Mononuclear cell (primary cell): ENCODE data around the gene ENTHD1. TPM values are rescaled to one million over a fixed set of nuclear protein-coding genes. Genes with fewer than 3 reads are reported as not detected.
"Not testable (repeated sequence)": the region's sequence is repeated elsewhere in the genome, so short reads cannot be mapped to it uniquely, and the experiment has no call there.

Experiments used
- H3K27me3 ChIP-seq: 2 replicates; pipeline ENCODE4 v1.6.0; 2011; ENCODE audit warnings: low read length, control low read depth; ENCODE audit not compliant: insufficient read depth
- H3K4me1 ChIP-seq: 2 replicates; pipeline ENCODE4 v1.5.1; 2011; ENCODE audit warnings: mild to moderate bottlenecking, low read length, control low read depth; ENCODE audit not compliant: insufficient read depth
- H3K4me3 ChIP-seq: 2 replicates; pipeline ENCODE4 v1.5.1; 2011; ENCODE audit warnings: mild to moderate bottlenecking, low read length, moderate library complexity
- H3K9me3 ChIP-seq: 2 replicates; pipeline ENCODE4 v1.5.1; 2011; ENCODE audit warnings: low read depth, mild to moderate bottlenecking, control low read depth, low read length
- total RNA-seq: library from RNA; depleted of rRNA; stranded (reverse); fragments of >200 nt; gene quantifications from one replicate; pipeline ENCODE4 v1.2.3, GENCODE V29; 2012

The ENTHD1 gene
- total RNA-seq, 1 donor, result 0.10 TPM

- Histone ChIP-seq H3K27me3 (no peaks in the 10 kb centered on the region), H3K4me3 (no peak overlapping the region), H3K9me3 (peaks cover 5% of the 10 kb centered on the region), H3K4me1 (no peaks in the 10 kb centered on the region)
Measured at GRCh38 chr22:39773503-39773902, 120.1 kb downstream of the ENTHD1 start.

- peaks cover 5% of the 10 kb centered on the region for H3K9me3 ChIP-seq
- no peaks in the 10 kb centered on the region for H3K27me3 ChIP-seq
- H3K4me1 ChIP-seq, result no peaks in the 10 kb centered on the region
- no peak overlapping the region for H3K4me3 ChIP-seq
Measured at GRCh38 chr22:39771486-39771885, 122.1 kb downstream of the ENTHD1 start.

- H3K4me1 ChIP-seq, result no peaks in the 10 kb centered on the region
- no peak overlapping the region for H3K4me3 ChIP-seq
- H3K27me3 ChIP-seq, result no peaks in the 10 kb centered on the region
- no peaks in the 10 kb centered on the region for H3K9me3 ChIP-seq
Measured at GRCh38 chr22:39765661-39766060, 127.9 kb downstream of the ENTHD1 start.

- no peaks in the 10 kb centered on the region for H3K9me3 ChIP-seq
- H3K4me1 ChIP-seq, result no peaks in the 10 kb centered on the region
- H3K27me3 ChIP-seq, result no peaks in the 10 kb centered on the region
- no peak overlapping the region for H3K4me3 ChIP-seq
Measured at GRCh38 chr22:39765046-39765445, 128.5 kb downstream of the ENTHD1 start.

DNA sequence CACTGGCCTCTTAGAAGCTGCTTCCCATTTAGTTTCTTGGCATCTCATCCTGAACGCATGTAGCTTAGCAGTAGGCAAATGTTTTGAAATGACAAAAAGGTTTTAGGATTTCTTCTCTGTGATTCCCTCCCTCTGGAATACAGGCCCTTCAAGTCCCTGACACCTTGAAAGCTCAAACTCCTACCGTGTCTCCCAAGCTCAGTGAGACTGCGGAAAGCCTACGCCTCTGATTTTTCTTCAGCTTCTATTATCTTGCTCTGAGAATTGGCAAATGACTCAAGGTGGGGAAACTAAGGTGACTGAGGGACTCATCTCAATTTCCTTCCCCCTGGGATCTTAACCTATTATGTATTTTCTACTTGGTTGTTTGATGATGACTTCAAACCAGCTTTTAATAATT lies 130.3 kb downstream of the ENTHD1 start:
- no peaks in the 10 kb centered on the region for H3K27me3 ChIP-seq
- H3K4me1 ChIP-seq, result no peaks in the 10 kb centered on the region
- no peaks in the 10 kb centered on the region for H3K9me3 ChIP-seq
- H3K4me3 ChIP-seq, result no peak overlapping the region

GRCh38 chr22:39750759-39751158 lies 142.8 kb downstream of the ENTHD1 start:
- Histone ChIP-seq H3K4me1 (peaks cover 4% of the 10 kb centered on the region), H3K4me3 (no peak overlapping the region), H3K27me3 (peaks cover 3% of the 10 kb centered on the region), H3K9me3 (no peaks in the 10 kb centered on the region)

DNA sequence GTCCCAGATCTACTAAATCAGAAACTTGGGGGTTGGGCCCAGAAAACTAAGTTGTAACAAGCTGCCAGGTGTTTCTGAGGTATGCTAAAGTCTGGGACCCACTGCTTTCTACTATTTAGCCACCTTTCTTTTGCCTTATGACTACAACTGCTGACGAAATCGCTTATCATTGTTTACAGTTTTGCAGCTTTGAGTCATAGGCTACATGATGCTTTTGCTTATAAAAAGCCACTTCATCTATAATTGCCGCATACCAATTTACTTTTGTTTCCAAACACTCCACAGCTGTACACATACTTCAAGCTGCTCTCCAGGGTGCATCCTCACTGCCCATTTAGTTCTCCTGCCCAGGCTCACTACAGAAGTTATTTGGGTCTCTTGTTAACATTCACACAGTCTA lies 144.7 kb downstream of the ENTHD1 start:
- H3K4me3 ChIP-seq, result no peak overlapping the region
- H3K27me3 ChIP-seq, result peaks cover 3% of the 10 kb centered on the region
- no peaks in the 10 kb centered on the region for H3K9me3 ChIP-seq
- H3K4me1 ChIP-seq, result peaks cover 9% of the 10 kb centered on the region

DNA sequence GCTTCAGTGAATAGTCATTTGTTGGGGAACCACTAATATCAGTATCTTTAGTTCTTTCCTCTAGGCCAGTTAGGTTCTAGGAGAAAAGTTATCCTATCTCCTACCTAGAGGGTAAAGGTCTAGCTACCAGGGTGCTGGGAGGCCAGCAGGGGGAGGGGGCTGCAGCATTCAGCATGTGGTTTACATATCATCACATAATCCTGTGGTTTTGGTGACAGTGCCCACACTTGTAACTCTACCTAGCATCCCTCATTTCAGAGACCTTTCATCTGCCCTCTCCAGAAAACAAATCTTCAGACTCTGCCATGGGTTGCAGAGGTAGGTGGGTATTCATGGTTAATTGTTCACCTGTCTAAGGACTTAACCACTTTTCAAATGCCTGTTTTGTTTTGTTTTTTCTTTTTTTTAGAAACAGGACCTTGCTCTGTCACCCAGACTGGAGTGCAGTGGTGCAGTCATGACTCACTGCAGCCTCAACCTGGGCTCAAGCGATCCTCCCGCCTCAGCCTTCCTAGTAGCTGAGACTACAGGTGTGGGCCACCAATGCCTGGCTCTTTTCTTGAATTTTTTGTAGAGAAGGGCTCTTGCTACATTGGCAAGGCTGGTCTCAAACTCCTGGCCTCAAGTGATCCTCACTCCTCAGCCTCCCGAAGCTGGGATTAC lies 146.8 kb downstream of the ENTHD1 start:
- Histone ChIP-seq H3K9me3 (no peaks in the 10 kb centered on the region), H3K27me3 (no peaks in the 10 kb centered on the region), H3K4me1 (peaks cover 9% of the 10 kb centered on the region), H3K4me3 (no peak overlapping the region)

DNA sequence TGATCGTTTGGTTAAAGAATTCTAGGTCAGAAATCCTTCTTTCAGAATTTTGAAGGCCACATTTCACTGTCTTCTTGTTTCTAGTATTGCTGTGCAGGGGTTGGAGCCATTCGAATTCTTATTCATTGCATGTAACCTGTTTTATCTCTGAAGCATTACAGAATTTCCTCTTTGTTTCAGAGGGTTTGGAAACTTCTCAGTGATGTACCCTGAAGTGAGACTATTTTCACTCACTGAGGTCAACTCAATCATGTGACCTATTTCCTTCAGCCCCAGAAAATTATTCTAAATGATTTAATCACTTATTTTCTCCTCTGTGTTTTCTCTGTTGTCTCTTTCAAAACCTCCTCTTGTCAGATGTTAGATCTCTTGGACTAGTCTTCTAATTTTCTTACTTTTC lies 147.8 kb downstream of the ENTHD1 start:
- H3K4me1 ChIP-seq, result peaks cover 9% of the 10 kb centered on the region
- no peaks in the 10 kb centered on the region for H3K27me3 ChIP-seq
- H3K4me3 ChIP-seq, result no peak overlapping the region
- no peaks in the 10 kb centered on the region for H3K9me3 ChIP-seq

GRCh38 chr22:39744353-39744752 lies 149.2 kb downstream of the ENTHD1 start:
- Histone ChIP-seq H3K4me3 (no peak overlapping the region), H3K9me3 (no peaks in the 10 kb centered on the region), H3K4me1 (peaks cover 9% of the 10 kb centered on the region), H3K27me3 (no peaks in the 10 kb centered on the region)

DNA sequence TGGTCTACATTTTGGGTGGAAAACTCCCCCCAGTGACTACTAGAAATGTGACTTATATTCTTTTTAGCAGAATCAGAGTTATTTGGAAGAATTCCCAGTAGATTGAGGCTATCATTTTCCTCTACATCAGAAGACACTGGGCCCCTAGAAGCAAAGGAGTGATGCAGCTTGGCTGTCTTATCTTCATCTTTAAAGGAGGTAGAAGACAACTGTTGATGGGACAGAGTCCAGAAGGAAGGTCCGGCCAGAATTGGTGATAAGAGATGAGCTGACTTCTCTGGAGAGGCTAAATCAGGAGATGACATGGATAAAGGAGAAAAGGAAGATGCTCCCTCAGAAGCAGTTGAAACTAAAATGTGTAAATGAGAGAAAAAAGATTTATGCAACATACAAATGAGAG lies 149.6 kb downstream of the ENTHD1 start:
- Histone ChIP-seq H3K27me3 (no peaks in the 10 kb centered on the region), H3K4me3 (no peak overlapping the region), H3K9me3 (no peaks in the 10 kb centered on the region), H3K4me1 (peaks cover 9% of the 10 kb centered on the region)

DNA sequence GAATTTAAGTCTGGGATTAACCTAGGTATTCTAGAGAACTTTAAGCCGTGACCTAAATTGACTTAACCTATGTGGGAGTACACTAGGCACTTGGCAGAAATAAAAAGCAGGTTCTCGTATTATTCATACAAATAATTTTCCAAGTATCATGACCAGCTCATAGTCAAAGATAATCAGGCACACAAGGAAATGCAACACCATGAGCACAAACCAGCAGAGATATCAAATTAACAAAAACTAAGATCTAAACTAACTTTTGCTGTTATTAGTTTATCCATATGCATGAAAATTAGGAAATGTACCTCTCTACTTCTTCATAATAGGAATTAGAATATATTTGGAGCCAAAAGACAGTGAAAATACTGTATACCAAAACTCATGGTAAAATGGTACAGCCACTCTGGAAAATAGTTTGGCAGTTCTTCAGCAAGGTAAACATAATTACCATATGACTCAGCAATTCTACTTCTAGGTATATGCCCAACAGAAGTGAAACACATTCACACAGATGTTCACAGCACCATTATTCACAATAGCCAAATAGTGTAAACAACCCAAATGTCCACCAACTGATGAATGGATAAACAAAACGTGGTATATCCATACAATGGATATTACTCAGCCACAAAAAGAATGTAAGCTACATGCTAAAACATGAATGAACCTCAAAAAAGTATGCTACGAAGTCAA lies 154.1 kb downstream of the ENTHD1 start:
- H3K4me3 ChIP-seq, result no peak overlapping the region
- no peaks in the 10 kb centered on the region for H3K9me3 ChIP-seq
- H3K4me1 ChIP-seq, result no peaks in the 10 kb centered on the region
- H3K27me3 ChIP-seq, result peaks cover 3% of the 10 kb centered on the region

- Histone ChIP-seq H3K27me3 (peaks cover 3% of the 10 kb centered on the region), H3K4me1 (no peaks in the 10 kb centered on the region), H3K4me3 (no peak overlapping the region), H3K9me3 (no peaks in the 10 kb centered on the region)
Measured at GRCh38 chr22:39738746-39739145, 154.8 kb downstream of the ENTHD1 start.

GRCh38 chr22:39735776-39736175 lies 157.8 kb downstream of the ENTHD1 start:
- peaks cover 3% of the 10 kb centered on the region for H3K27me3 ChIP-seq
- H3K4me3 ChIP-seq, result no peak overlapping the region
- H3K4me1 ChIP-seq, result no peaks in the 10 kb centered on the region

DNA sequence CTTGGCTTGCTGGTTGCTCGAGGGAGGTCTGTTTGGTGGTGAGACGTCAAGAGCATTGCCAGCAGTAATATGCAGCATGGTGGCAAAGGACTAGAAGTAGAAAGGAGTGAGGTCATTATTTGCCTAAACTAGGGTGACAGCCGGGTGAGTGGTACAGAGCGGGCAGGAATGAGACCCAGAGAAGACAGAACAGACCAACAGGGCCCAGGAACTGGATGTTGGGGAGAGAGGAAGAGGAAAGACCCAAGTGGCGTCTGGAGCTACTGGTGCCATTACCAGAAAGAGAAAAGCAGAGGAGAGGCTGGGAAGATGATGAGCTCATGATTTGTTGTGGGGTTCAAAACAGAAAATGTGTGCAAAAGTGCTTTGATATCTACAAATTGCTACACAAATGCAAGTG lies 158.7 kb downstream of the ENTHD1 start:
- Histone ChIP-seq H3K9me3 (no peaks in the 10 kb centered on the region), H3K27me3 (peaks cover 3% of the 10 kb centered on the region), H3K4me1 (no peaks in the 10 kb centered on the region), H3K4me3 (no peak overlapping the region)

More at GRCh38 chr22:39735776-39736175, 157.8 kb downstream of the ENTHD1 start:
- H3K9me3 ChIP-seq, result no peaks in the 10 kb centered on the region

DNA sequence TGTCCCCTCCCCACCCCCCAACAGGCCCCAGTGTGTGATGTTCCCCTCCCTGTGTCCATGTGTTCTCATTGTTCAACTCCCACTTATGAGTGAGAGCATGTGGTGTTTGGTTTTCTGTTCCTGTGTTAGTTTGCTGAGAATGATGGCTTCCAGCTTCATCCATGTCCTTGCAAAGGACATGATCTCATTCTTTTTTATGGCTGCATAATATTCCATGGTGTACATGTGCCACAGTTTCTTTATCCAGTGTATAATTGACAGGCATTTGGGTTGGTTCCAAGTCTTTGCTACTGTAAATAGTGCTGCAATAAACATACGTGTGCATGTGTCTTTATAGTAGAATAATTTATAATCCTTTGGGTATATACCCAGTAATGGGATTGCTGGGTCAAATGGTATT lies 159.5 kb downstream of the ENTHD1 start:
- not testable (repeated sequence) for H3K27me3 ChIP-seq, H3K9me3 ChIP-seq, H3K4me1 ChIP-seq, H3K4me3 ChIP-seq
